ENCODE results near the gene PLA2G12B. TPM values are rescaled to one million over a fixed set of nuclear protein-coding genes. Genes with fewer than 3 reads are reported as not detected.

Gene PLA2G12B
- total RNA-seq, 2 experiments from 2014 or later, result not detected

DNA sequence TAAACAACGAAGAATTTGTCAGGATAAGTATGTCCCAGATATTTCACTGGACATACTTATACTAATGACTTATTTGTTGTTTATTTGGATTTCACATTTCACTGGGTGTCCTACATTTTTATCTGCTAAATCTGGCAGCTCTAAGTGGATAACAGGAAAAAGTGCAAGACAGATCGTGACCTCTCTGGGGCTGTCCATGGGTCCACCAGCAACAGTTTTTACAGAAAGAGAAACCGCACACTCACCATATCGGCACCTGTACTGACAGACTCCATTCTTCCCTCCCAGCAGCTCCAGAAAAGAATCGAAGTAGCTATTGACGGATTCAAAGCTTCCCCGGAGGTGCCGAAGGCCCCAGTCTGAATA, 393 bp downstream of the PLA2G12B start:
- Mint-ChIP-seq H3K27ac (no peak overlapping the region), H3K36me3 (ENCODE audit: low read depth) (no peaks in the 10 kb centered on the region), H3K9me3 (no peaks in the 10 kb centered on the region), H3K27me3 (peaks cover 10% of the 10 kb centered on the region), H3K4me1 (no peaks in the 10 kb centered on the region), H3K4me3 (no peak overlapping the region)
- DNase-seq, result no peak
- POLR2A ChIA-PET, result no interaction called here
- CTCF ChIA-PET, result no interaction called here

DNA sequence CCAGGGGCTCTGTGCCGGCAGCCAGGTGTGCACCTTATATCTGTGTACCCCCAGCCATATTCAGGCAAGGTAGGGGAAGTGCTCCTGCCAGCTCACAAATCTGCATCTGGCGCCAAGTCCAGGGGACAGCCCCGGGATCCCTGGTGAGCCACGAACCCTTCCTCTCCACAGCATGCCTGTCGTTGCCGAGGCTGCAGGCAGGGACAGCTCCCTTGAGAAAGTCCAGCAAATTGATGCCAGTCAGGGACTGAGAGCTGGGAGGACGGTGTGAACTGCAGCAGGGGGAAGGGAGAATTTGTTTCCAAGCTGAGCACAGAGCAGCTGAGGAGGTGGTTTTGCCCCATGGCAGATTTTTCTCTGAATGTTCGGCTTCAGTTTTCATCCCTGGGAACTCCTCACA, 919 bp downstream of the PLA2G12B start:
- Mint-ChIP-seq H3K27me3 (peaks cover 12% of the 10 kb centered on the region), H3K4me3 (no peak overlapping the region), H3K27ac (no peak overlapping the region), H3K9me3 (no peaks in the 10 kb centered on the region), H3K4me1 (no peaks in the 10 kb centered on the region), H3K36me3 (ENCODE audit: low read depth) (no peaks in the 10 kb centered on the region)
- ChIA-PET CTCF (no interaction called here), POLR2A (no interaction called here)
- no peak for DNase-seq

DNA sequence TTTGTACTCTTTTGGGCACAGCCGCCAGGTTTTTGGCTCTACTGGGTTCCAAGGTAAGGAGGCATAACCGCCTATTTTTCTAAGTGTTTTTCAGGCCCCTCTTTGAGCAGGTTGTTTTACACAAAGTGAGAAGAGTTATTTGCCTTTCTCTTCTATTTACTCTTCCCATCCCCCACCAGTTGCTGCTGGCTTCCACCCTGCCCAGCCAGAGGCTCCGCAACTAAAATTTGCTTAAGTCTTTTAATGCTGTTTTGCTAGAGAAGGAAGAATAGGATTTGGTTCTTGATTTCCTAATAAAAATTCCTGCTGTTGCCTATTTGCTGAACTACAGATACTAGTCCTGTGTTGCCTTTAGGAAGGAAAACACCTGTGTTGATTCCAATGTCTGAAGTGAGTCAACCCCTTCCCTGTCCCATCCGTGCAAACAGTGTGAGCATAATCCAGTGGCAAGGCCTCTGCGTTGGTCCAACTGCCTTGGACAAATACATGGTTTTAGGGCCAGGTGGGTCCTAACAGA, 1.9 kb downstream of the PLA2G12B start:
- ChIA-PET POLR2A (no interaction called here), CTCF (no interaction called here)
- no peak overlapping the region for H3K4me3 Mint-ChIP-seq
- H3K27me3 Mint-ChIP-seq, result peaks cover 11% of the 10 kb centered on the region
- H3K4me1 Mint-ChIP-seq, result no peaks in the 10 kb centered on the region
- no peaks in the 10 kb centered on the region for H3K36me3 Mint-ChIP-seq (ENCODE audit: low read depth)
- no peaks in the 10 kb centered on the region for H3K9me3 Mint-ChIP-seq
- no peak overlapping the region for H3K27ac Mint-ChIP-seq
- no peak for DNase-seq

DNA sequence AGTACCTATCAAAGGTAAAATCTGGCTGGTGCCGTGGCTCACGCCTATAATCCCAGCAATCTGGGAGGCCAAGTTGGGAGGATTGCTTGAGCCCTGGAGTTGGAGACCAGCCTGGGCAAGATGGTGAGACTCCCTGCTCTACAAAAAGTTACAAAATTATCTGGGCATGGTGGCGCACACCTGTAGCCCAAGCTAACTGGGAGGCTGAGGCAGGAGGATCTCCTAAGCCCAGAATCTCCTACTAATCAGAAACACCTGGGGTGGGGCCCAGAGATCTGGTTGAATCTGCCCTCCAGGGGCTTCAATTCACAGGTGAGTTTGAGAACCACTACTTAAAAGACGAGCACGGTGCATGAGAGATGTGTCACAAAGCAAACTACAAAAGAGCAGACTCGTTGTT, 2.4 kb downstream of the PLA2G12B start:
- POLR2A ChIA-PET, result no interaction called here
- no peak overlapping the region for H3K27ac Mint-ChIP-seq

DNA sequence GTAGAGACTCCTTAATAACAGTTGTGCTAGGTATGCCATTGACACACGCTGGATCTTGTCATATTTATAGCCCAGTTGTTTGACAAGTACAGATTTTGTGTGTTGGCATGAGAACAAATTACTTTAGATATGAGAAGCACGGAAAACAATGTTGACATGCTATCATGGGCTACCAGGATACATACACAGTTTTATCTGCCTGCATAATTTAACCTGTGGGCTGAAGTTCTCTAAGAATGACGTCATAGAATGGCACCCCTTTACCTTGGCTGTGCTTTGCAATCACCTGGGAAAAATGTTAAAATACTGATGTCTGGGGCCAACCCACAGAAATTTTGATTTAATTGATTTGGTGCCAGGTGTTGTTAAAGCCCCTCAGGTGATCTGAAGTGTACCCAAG, 2.8 kb downstream of the PLA2G12B start:
- H3K4me3 Mint-ChIP-seq, result no peak overlapping the region
- no peaks in the 10 kb centered on the region for H3K4me1 Mint-ChIP-seq
- no peaks in the 10 kb centered on the region for H3K9me3 Mint-ChIP-seq
- H3K27me3 Mint-ChIP-seq, result peaks cover 11% of the 10 kb centered on the region
- H3K27ac Mint-ChIP-seq, result no peak overlapping the region
- DNase-seq, result no peak
- no peaks in the 10 kb centered on the region for H3K36me3 Mint-ChIP-seq (ENCODE audit: low read depth)
- ChIA-PET POLR2A (no interaction called here), CTCF (no interaction called here)

More for the DNA sequence above, 2.4 kb downstream of the PLA2G12B start:
- H3K4me1 Mint-ChIP-seq, result no peaks in the 10 kb centered on the region
- DNase-seq, result no peak
- peaks cover 11% of the 10 kb centered on the region for H3K27me3 Mint-ChIP-seq
- no peak overlapping the region for H3K4me3 Mint-ChIP-seq
- H3K9me3 Mint-ChIP-seq, result no peaks in the 10 kb centered on the region
- H3K36me3 Mint-ChIP-seq (ENCODE audit: low read depth), result no peaks in the 10 kb centered on the region
- CTCF ChIA-PET, result no interaction called here

DNA sequence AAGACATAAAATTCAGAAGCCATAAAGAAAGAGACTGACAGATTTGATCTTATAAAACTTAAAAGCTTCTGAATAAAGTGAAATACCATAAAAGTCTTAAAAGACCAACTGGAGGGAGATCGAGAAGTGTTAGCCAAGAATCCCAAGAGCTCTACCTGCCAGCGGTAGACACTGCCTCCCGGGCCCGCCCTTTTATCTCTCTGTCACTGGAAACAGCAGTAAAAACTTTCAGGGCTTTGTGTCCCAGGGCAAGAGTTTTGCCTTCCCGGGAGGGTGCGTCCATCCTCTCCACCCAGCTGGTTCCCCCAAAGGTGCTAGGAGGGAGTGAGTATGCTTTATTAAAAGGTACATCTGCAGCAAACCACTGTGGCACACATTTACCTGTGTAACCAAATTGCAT, 5.8 kb downstream of the PLA2G12B start:
- no peak overlapping the region for H3K27ac Mint-ChIP-seq
- H3K9me3 Mint-ChIP-seq, result no peaks in the 10 kb centered on the region
- H3K27me3 Mint-ChIP-seq, result peaks cover 20% of the 10 kb centered on the region
- DNase-seq, result no peak
- no peaks in the 10 kb centered on the region for H3K4me1 Mint-ChIP-seq
- CTCF ChIA-PET, result no interaction called here
- no peaks in the 10 kb centered on the region for H3K36me3 Mint-ChIP-seq (ENCODE audit: low read depth)
- H3K4me3 Mint-ChIP-seq, result no peak overlapping the region
- POLR2A ChIA-PET, result no interaction called here

DNA sequence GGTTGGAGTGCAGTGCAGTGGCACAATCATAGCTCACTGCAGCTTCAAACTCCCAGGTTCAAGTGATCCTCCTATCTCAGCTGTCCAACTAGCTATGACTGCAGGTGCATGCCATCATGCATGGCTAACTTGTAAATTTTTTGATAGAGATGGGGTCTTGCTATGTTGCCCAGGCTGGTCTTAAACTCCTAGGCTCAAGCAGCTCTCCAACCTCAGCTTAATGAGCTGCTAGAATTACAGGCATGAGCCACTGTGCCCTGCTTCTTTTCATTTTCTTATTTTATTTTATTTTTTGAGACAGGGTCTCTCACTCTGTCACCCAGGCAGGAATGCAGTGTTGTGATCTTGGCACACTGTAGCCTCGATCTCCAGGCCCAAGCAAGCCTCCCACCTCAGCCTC, 7.6 kb downstream of the PLA2G12B start:
- no peak for DNase-seq
- CTCF ChIA-PET, result no interaction called here
- Mint-ChIP-seq H3K27me3 (peaks cover 21% of the 10 kb centered on the region), H3K4me3 (no peak overlapping the region), H3K9me3 (no peaks in the 10 kb centered on the region), H3K4me1 (peaks cover 3% of the 10 kb centered on the region), H3K27ac (no peak overlapping the region), H3K36me3 (ENCODE audit: low read depth) (no peaks in the 10 kb centered on the region)
- POLR2A ChIA-PET, result no interaction called here

DNA sequence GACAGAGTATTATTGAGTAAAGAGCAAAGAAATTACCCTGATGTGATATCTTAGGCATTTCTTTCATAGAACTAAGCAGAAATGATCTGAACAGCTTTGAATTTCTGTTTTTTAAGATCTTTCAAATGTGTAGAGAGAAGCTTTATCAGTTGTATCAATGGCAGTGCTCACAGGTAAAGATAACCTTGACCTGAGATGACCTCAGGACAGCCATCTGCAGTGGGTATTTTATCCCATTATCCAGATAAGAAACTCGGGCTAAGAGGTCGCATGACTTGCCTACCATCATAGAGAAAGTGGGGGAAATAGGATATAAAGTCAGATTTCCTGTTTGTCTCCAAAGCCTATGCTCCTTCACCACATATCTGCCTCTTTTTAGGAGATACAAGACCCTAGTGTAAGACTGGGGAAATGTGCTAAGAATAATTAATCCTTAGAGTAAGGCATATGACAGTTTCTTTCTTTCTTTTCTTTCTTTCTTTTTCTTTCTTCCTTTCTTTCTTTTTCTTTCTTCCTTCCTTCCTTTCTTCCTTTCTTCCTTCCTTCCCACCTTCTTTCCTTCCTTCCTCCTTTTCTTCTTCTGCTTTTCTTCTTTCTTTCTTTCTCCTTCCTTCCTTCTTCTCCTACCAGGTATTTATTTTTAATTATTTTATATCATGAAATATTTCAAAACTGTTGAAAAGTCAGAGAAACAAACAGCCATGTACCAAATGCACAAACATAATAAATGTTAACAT, 10.9 kb downstream of the PLA2G12B start:
- Mint-ChIP-seq H3K27ac (no peak overlapping the region), H3K9me3 (no peaks in the 10 kb centered on the region), H3K27me3 (peaks cover 30% of the 10 kb centered on the region), H3K4me3 (no peak overlapping the region), H3K36me3 (ENCODE audit: low read depth) (no peaks in the 10 kb centered on the region), H3K4me1 (peaks cover 10% of the 10 kb centered on the region)
- no peak for DNase-seq
- ChIA-PET POLR2A (no interaction called here), CTCF (no interaction called here)

DNA sequence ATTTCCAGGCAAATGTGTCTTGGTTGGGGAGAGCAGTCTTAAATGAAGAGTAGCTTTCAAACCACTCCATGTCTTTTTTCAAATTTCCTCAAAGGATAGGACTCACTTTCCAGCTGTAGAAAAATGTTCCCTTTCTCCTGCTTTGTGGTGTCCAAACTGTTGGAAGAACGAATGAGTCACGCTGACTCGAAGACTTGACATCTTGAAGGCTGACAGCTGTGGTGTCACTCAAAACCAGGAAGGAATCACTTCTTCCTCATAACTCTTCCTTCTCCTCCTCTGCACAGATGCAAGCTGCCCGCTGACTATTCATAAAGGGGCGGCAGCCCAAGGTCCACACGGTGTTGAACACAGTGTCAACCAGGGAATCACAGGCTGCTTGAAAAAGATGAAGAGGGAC, 19.2 kb downstream of the PLA2G12B start:
- ChIA-PET CTCF (interaction anchor here (0.6 kb wide), 1 partner anchor 45 kb away, joined by 3 read pairs; no protein-coding TSS in a partner anchor), POLR2A (no interaction called here)
- Mint-ChIP-seq H3K27me3 (peaks cover 8% of the 10 kb centered on the region), H3K9me3 (no peaks in the 10 kb centered on the region), H3K27ac (no peak overlapping the region), H3K4me3 (no peak overlapping the region), H3K4me1 (no peaks in the 10 kb centered on the region), H3K36me3 (ENCODE audit: low read depth) (no peaks in the 10 kb centered on the region)
- DNase-seq, result no peak

DNA sequence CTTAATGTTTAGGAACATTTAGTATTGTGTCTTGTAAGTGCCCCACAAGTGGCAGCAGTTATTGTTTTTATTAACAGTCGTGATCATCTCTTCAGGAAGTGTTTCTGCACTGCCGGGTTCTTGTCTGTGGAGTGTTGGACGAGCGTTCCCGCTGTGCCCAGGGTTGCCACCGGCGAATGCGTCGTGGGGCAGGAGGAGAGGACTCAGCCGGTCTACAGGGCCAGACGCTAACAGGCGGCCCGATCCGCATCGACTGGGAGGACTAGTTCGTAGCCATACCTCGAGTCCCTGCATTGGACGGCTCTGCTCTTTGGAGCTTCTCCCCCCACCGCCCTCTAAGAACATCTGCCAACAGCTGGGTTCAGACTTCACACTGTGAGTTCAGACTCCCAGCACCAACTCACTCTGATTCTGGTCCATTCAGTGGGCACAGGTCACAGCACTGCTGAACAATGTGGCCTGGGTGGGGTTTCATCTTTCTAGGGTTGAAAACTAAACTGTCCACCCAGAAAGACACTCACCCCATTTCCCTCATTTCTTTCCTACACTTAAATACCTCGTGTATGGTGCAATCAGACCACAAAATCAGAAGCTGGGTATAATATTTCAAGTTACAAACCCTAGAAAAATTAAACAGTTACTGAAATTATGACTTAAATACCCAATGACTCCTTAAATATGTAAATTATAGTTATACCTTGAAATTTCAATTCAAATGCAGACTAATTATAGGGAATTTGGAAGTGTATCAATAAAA, 22.2 kb downstream of the PLA2G12B start:
- Mint-ChIP-seq H3K27ac (no peak overlapping the region), H3K4me3 (no peak overlapping the region), H3K9me3 (no peaks in the 10 kb centered on the region), H3K36me3 (ENCODE audit: low read depth) (no peaks in the 10 kb centered on the region), H3K27me3 (peaks cover 4% of the 10 kb centered on the region), H3K4me1 (no peaks in the 10 kb centered on the region)
- DNase-seq, result no peak
- POLR2A ChIA-PET, result no interaction called here
- CTCF ChIA-PET, result no interaction called here

DNA sequence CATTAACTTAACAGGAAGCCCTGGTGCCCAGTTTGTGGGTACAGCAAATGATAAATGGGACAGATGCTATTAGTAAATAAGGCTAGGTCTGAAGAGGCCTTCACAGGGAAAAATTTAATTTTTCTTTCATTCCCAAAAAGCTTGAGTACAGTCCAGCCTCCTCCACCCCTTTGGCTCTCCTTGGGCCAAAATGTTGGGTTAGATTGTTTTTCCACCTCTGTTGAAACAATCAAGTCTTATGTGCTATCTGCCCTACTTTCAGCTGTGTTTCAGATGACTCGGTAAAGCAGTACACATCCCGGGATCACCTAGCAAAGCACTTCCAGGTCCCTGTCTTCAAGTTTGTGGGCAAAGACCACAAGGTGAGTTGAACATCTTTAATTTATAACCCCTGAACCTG, 24.3 kb downstream of the PLA2G12B start:
- CTCF ChIA-PET, result no interaction called here
- POLR2A ChIA-PET, result no interaction called here
- H3K4me1 Mint-ChIP-seq, result no peaks in the 10 kb centered on the region
- H3K36me3 Mint-ChIP-seq (ENCODE audit: low read depth), result no peaks in the 10 kb centered on the region
- DNase-seq, result no peak
- H3K4me3 Mint-ChIP-seq, result no peak overlapping the region
- H3K27ac Mint-ChIP-seq, result no peak overlapping the region
- peaks cover 5% of the 10 kb centered on the region for H3K27me3 Mint-ChIP-seq
- no peaks in the 10 kb centered on the region for H3K9me3 Mint-ChIP-seq

DNA sequence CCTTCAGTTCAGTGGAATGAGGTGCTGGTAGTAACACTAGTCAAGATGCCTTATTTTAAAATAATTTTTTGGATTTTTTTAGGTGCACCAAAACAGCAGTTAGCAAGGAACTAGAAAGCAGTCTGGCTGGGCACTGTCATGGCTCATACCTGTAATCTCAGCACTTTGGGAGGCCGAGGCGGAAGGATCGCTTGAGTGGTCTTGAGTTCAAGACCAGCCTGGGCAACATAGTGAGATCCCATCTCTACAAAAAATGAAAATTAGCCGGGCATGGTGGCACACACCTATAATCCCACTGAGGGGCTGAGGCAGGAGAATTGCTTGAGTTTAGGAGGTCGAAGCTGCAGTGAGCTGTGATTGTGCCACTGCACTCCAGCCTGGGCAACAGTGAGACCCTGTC, 25.8 kb downstream of the PLA2G12B start:
- CTCF ChIA-PET, result no interaction called here

DNA sequence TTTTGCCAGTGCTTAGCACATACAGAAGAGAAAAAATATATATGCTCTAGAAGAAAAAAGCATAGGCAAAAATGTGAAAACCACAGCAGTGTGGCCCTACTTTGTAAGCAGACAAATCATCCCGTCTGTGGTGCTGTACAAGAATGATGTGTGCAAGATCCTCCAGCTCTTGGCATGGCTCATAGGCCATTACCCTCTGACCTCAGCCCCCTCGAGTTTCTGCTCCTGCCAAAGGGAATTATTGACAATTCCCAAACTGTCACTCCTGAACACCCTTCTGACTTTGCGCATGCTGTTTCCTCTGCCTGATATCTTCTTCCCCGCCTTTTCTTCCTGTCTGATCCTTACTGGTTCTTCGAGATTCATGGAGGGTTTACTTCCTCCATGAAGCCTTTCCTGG, 27.1 kb downstream of the PLA2G12B start:
- ChIA-PET POLR2A (no interaction called here), CTCF (no interaction called here)
- Mint-ChIP-seq H3K27me3 (peaks cover 5% of the 10 kb centered on the region), H3K4me1 (no peaks in the 10 kb centered on the region), H3K4me3 (no peak overlapping the region), H3K27ac (no peak overlapping the region), H3K36me3 (ENCODE audit: low read depth) (no peaks in the 10 kb centered on the region), H3K9me3 (peaks cover under 1% of the 10 kb centered on the region)
- DNase-seq, result no peak

More for the DNA sequence above, 25.8 kb downstream of the PLA2G12B start:
- no peak overlapping the region for H3K4me3 Mint-ChIP-seq
- no peaks in the 10 kb centered on the region for H3K4me1 Mint-ChIP-seq
- H3K27ac Mint-ChIP-seq, result no peak overlapping the region
- peaks cover 5% of the 10 kb centered on the region for H3K27me3 Mint-ChIP-seq
- no peak for DNase-seq
- no peaks in the 10 kb centered on the region for H3K9me3 Mint-ChIP-seq
- POLR2A ChIA-PET, result no interaction called here
- no peaks in the 10 kb centered on the region for H3K36me3 Mint-ChIP-seq (ENCODE audit: low read depth)

DNA sequence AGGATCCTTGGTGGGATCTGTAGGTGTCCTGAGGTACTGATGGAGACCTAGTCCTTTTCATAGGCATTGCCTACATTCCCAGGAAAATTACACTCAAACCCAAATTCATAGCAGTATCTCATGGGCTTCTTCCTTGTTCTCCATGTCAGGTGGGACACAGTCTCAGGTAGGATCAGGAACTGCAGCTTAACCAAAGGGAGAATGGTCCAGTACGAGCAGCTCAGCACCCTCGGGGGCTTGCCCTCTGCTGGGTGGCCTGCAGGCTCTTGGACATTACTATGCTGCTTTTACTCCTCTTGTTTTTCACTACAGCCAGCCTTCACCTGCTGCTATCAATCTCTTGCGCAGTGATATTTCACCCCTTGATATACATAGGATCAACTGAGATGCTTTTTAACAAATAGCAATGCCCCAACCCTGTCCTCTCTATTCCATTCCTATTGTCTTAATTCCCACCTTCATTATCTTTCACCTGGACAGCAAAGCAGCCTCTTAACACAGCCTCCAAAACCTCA, 28.6 kb downstream of the PLA2G12B start:
- CTCF ChIA-PET, result no interaction called here
- peaks cover 13% of the 10 kb centered on the region for H3K27me3 Mint-ChIP-seq
- H3K27ac Mint-ChIP-seq, result no peak overlapping the region
- no peak overlapping the region for H3K4me3 Mint-ChIP-seq
- no peak for DNase-seq
- no peaks in the 10 kb centered on the region for H3K36me3 Mint-ChIP-seq (ENCODE audit: low read depth)
- POLR2A ChIA-PET, result no interaction called here
- peaks cover 8% of the 10 kb centered on the region for H3K9me3 Mint-ChIP-seq
- H3K4me1 Mint-ChIP-seq, result no peaks in the 10 kb centered on the region
